Endodermal cell (in vitro differentiated cells): ENCODE results near the gene CFAP46. TPM values are rescaled to one million over a fixed set of nuclear protein-coding genes. Genes with fewer than 3 reads are reported as not detected.

ENCODE experiments used
- DNase-seq: peaks from one replicate; pipeline ENCODE4 v3.0.0-alpha.2; 2017
- H3K27ac ChIP-seq: 2 replicates; pipeline ENCODE4 v1.5.1; 2013; ENCODE audit warnings: mild to moderate bottlenecking, low read depth, low read length, moderate library complexity
- H3K27me3 ChIP-seq: 2 replicates; pipeline ENCODE4 v1.6.1; 2013; ENCODE audit warnings: mild to moderate bottlenecking, low read length, moderate library complexity; ENCODE audit not compliant: insufficient read depth, control insufficient read depth, poor library complexity, severe bottlenecking
- H3K36me3 ChIP-seq: 2 replicates; pipeline ENCODE4 v1.7.0; 2013; ENCODE audit warnings: mild to moderate bottlenecking, low read length, moderate library complexity; ENCODE audit not compliant: control insufficient read depth, insufficient read depth
- H3K4me1 ChIP-seq: one replicate; pipeline ENCODE4 v1.7.0; 2013; ENCODE audit warnings: low read length; ENCODE audit not compliant: control insufficient read depth, insufficient read depth
- H3K4me3 ChIP-seq: 2 replicates; pipeline ENCODE4 v1.5.1; 2013; ENCODE audit warnings: mild to moderate bottlenecking, low read length, moderate library complexity
- H3K9ac ChIP-seq: 2 replicates; pipeline ENCODE4 v1.6.1; 2013; ENCODE audit warnings: mild to moderate bottlenecking, low read length, moderate library complexity; ENCODE audit not compliant: poor library complexity, severe bottlenecking; ENCODE audit errors: extremely low read depth
- H3K9me3 ChIP-seq: 2 replicates; pipeline ENCODE4 v1.6.1; 2013; ENCODE audit warnings: mild to moderate bottlenecking, low read length, moderate library complexity; ENCODE audit not compliant: control insufficient read depth
- H3K27ac Mint-ChIP-seq: 2 replicates; pipeline ENCODE4 v1.8.0; 2020; ENCODE audit warnings: mixed read lengths
- H3K27me3 Mint-ChIP-seq: 2 replicates; pipeline ENCODE4 v1.8.0; 2021; ENCODE audit warnings: mild to moderate bottlenecking, mixed read lengths; ENCODE audit not compliant: insufficient read depth
- H3K36me3 Mint-ChIP-seq: 2 replicates; pipeline ENCODE4 v1.8.0; 2020; ENCODE audit warnings: low read depth, mixed read lengths
- H3K4me1 Mint-ChIP-seq: 2 replicates; pipeline ENCODE4 v1.8.0; 2020; ENCODE audit warnings: mixed read lengths
- H3K4me3 Mint-ChIP-seq: 2 replicates; pipeline ENCODE4 v1.8.0; 2020; ENCODE audit warnings: mild to moderate bottlenecking, moderate library complexity, mixed read lengths
- H3K9me3 Mint-ChIP-seq: 2 replicates; pipeline ENCODE4 v1.8.0; 2020; ENCODE audit warnings: mild to moderate bottlenecking, mixed read lengths
- WGBS, 2 experiments: methylation state at CpG; one replicate each; pipeline versions ENCODE4 v1.1.5 to v1.1.7; 2013; ENCODE audit warnings: missing lambda C conversion rate in 2 of 2, mixed read lengths in 1 of 2; ENCODE audit not compliant: insufficient coverage in 1 of 2, insufficient read length in 1 of 2; 5-methylcytosine and 5-hydroxymethylcytosine counted together
- total RNA-seq, 2 donors: library from RNA; stranded (reverse); fragmentation: NEBNext Ultra II Directional in 1 of 2; extraction: Animal tissue kit (Norgen Biotek cat#: 25700) in 1 of 2; gene quantifications; 2 replicates in 1 of 2; 3 replicates in 1 of 2; pipeline ENCODE4 v1.2.1, GENCODE V29; 2021
- TF ChIP-seq, protein P1 (sequence below): fragments of 200-600 bp; sonication (generic); conservative IDR thresholded peaks from 2 replicates; pipeline ENCODE4 v1.5.0; 2021; ENCODE audit warnings: antibody characterized with exemption, mild to moderate bottlenecking

Gene CFAP46
- total RNA-seq, 2 donors from 2014 or later: 9.9 to 10.5 TPM

DNA sequence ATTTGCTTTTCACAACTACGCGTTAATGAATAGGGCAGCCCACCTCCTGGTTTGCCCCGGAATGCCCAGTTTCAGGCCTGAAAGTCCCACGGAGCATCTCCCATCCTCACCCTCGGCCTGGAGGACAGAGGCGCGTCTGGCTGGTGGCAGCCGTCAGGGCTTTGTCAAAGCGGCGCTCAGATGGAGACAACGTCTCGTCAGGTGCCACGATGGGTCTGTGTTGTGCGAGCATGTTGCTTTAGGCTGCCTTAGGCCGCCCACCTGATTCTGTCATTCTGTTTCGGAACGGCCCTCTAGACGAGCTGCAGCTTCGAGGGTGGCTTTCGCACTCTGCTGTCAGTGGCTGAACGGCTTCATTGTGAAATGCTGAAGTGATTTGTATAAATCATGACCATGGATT lies 39.4 kb upstream of the CFAP46 start:
- H3K9ac ChIP-seq: no peak overlapping the region
- Mint-ChIP-seq H3K27ac (no peak overlapping the region), H3K4me1 (peaks cover 2% of the 10 kb centered on the region), H3K36me3 (no peaks in the 10 kb centered on the region), H3K27me3 (no peaks in the 10 kb centered on the region), H3K4me3 (no peak overlapping the region), H3K9me3 (no peaks in the 10 kb centered on the region)
- 89 to 93% methylated on average over 21 of the region's 21 CpGs for WGBS, 2 experiments
- TF ChIP-seq, protein P1, sequence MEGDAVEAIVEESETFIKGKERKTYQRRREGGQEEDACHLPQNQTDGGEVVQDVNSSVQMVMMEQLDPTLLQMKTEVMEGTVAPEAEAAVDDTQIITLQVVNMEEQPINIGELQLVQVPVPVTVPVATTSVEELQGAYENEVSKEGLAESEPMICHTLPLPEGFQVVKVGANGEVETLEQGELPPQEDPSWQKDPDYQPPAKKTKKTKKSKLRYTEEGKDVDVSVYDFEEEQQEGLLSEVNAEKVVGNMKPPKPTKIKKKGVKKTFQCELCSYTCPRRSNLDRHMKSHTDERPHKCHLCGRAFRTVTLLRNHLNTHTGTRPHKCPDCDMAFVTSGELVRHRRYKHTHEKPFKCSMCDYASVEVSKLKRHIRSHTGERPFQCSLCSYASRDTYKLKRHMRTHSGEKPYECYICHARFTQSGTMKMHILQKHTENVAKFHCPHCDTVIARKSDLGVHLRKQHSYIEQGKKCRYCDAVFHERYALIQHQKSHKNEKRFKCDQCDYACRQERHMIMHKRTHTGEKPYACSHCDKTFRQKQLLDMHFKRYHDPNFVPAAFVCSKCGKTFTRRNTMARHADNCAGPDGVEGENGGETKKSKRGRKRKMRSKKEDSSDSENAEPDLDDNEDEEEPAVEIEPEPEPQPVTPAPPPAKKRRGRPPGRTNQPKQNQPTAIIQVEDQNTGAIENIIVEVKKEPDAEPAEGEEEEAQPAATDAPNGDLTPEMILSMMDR: no peak
- no peaks in the 10 kb centered on the region for H3K9me3 ChIP-seq
- no peak overlapping the region for H3K27ac ChIP-seq
- H3K36me3 ChIP-seq: no peaks in the 10 kb centered on the region
- DNase-seq: no peak
- H3K4me3 ChIP-seq: no peak overlapping the region
- H3K4me1 ChIP-seq: no peaks in the 10 kb centered on the region
- H3K27me3 ChIP-seq: no peaks in the 10 kb centered on the region

DNA sequence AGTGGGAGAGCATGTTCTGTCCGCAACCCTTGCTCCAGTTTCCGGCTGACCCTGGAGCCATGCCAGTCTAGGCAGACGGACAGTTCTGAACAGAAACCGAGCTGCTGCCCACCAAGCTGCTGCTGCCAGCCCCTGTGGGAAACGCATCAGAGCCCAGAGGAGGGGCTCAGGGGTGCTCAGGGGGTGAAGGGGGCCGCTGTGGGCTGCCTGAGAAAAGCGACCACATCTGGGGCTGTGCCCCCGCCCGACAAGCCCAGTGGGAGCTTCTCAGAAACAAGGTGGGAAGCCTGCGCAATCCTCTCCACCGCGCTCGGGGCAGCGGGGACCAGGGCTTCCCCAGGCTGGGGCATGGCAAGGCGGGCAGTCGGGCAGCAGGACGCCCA lies 38.8 kb upstream of the CFAP46 start:
- no peak for DNase-seq
- H3K27me3 Mint-ChIP-seq: no peaks in the 10 kb centered on the region
- H3K4me3 ChIP-seq: no peak overlapping the region
- H3K27me3 ChIP-seq: no peaks in the 10 kb centered on the region
- no peaks in the 10 kb centered on the region for H3K9me3 Mint-ChIP-seq
- H3K4me1 Mint-ChIP-seq: peaks cover 2% of the 10 kb centered on the region
- no peaks in the 10 kb centered on the region for H3K9me3 ChIP-seq
- H3K27ac Mint-ChIP-seq: no peak overlapping the region
- no peak overlapping the region for H3K9ac ChIP-seq
- H3K36me3 ChIP-seq: no peaks in the 10 kb centered on the region
- no peak overlapping the region for H3K27ac ChIP-seq
- H3K4me3 Mint-ChIP-seq: no peak overlapping the region
- TF ChIP-seq, protein P1: no peak
- no peaks in the 10 kb centered on the region for H3K36me3 Mint-ChIP-seq
- 92 to 95% methylated on average over 12 to 17 of the region's 17 CpGs for WGBS, 2 experiments
- H3K4me1 ChIP-seq: no peaks in the 10 kb centered on the region

DNA sequence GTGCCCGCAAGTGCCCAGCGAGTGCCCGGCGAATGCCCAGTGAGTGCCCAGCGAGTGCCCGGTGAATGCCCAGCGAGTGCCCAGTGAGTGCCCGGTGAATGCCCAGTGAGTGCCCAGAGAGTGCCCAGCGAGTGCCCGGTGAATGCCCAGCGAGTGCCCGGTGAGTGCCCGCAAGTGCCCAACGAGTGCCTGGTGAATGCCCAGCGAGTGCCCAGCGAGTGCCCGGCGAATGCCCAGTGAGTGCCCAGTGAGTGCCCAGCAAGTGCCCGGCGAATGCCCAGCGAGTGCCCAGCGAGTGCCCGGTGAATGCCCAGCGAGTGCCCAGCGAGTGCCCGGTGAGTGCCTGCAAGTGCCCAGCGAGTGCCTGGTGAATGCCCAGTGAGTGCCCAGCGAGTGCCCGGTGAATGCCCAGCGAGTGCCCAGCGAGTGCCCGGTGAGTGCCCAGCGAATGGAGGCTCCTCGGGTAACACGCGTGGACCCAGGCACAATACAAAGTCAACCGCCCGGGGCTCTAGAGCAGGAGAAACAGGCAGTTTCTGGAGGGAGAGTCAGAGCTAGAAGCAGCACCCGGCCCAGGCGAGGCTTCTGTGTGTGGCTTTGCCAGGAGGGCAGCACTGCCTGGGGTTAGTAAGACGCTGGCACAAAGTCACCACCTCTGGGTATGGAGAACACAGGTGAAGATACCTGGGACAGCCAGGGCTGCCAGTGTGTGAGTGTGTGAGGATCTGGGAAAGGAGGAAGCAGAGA lies 38.2 kb upstream of the CFAP46 start:
- Mint-ChIP-seq H3K4me1 (peaks cover 2% of the 10 kb centered on the region), H3K36me3 (no peaks in the 10 kb centered on the region), H3K27ac (no peak overlapping the region), H3K27me3 (no peaks in the 10 kb centered on the region), H3K9me3 (no peaks in the 10 kb centered on the region), H3K4me3 (no peak overlapping the region)
- DNase-seq: no peak
- Histone ChIP-seq H3K4me3 (no peak overlapping the region), H3K27ac (no peak overlapping the region), H3K36me3 (no peaks in the 10 kb centered on the region), H3K9me3 (no peaks in the 10 kb centered on the region), H3K9ac (no peak overlapping the region), H3K27me3 (no peaks in the 10 kb centered on the region), H3K4me1 (no peaks in the 10 kb centered on the region)
- TF ChIP-seq, protein P1: no peak
- WGBS, 2 experiments: 91 to 92% methylated on average over 36 to 41 of the region's 41 CpGs
